Liver (tissue), 9 donors: ENCODE data around the gene WHRN. TPM values are rescaled to one million over a fixed set of nuclear protein-coding genes. Genes with fewer than 3 reads are reported as not detected.

Experiments used
- DNase-seq: peaks from one replicate; pipeline ENCODE4 v3.0.0-alpha.2; 2017; ENCODE audit warnings: low spot score
- H3K27ac ChIP-seq, 2 donors: one replicate each; pipeline ENCODE4 v1.7.0; 2013; ENCODE audit warnings: inconsistent platforms in 2 of 2, low read length in 2 of 2, control low read depth in 1 of 2, low read depth in 1 of 2, mild to moderate bottlenecking in 1 of 2
- H3K27me3 ChIP-seq, 4 donors: one replicate each; pipeline versions ENCODE4 v1.6.1 to v1.7.0; 2013; ENCODE audit warnings: low read length in 3 of 4, inconsistent platforms in 1 of 4, mild to moderate bottlenecking in 1 of 4, moderate library complexity in 1 of 4; ENCODE audit not compliant: control insufficient read depth in 4 of 4, insufficient read depth in 4 of 4
- H3K36me3 ChIP-seq, 4 donors: one replicate each; pipeline versions ENCODE4 v1.6.1 to v1.7.0; 2013; ENCODE audit warnings: low read length in 3 of 4, mild to moderate bottlenecking in 3 of 4, low read depth in 1 of 4, moderate library complexity in 1 of 4; ENCODE audit not compliant: control insufficient read depth in 4 of 4, insufficient read depth in 3 of 4
- H3K4me1 ChIP-seq, 4 donors: one replicate each; pipeline versions ENCODE4 v1.6.1 to v1.7.0; 2013; ENCODE audit warnings: low read length in 3 of 4, mild to moderate bottlenecking in 3 of 4, moderate library complexity in 1 of 4; ENCODE audit not compliant: control insufficient read depth in 4 of 4, insufficient read depth in 4 of 4
- H3K4me3 ChIP-seq, 3 donors: one replicate each; pipeline versions ENCODE4 v1.6.1 to v1.7.0; 2013; ENCODE audit warnings: low read length in 3 of 3, control low read depth in 1 of 3, low read depth in 1 of 3, mild to moderate bottlenecking in 1 of 3
- H3K9ac ChIP-seq, 2 donors: one replicate each; pipeline ENCODE4 v1.7.0; 2013; ENCODE audit warnings: low read length in 2 of 2, mild to moderate bottlenecking in 2 of 2, moderate library complexity in 2 of 2, control low read depth in 1 of 2, low read depth in 1 of 2
- H3K9me3 ChIP-seq, 4 donors: one replicate each; pipeline versions ENCODE4 v1.6.1 to v1.7.0; 2013; ENCODE audit warnings: low read length in 3 of 4; ENCODE audit not compliant: control insufficient read depth in 4 of 4
- CTCF ChIP-seq: fragments of 150-350 bp; IDR thresholded peaks from 2 replicates; pipeline ENCODE4 v1.5.1; 2017; ENCODE audit warnings: improper control_type of control experiment, low read depth, low read length; ENCODE audit not compliant: missing input control
- EGR1 ChIP-seq, 2 donors: IDR thresholded peaks; 2 replicates each; pipeline ENCODE4 v1.6.1; 2016 to 2018; ENCODE audit warnings: antibody characterized with exemption in 2 of 2, low read depth in 2 of 2
- FOXA1 ChIP-seq: IDR thresholded peaks from 2 replicates; pipeline ENCODE4 v1.6.1; 2016; ENCODE audit warnings: antibody characterized with exemption
- GABPA ChIP-seq, 2 donors: IDR thresholded peaks in 1 of 2; conservative IDR thresholded peaks in 1 of 2; 2 replicates each; pipeline ENCODE4 v1.6.1; 2016; ENCODE audit warnings: antibody characterized with exemption in 2 of 2, mild to moderate bottlenecking in 1 of 2, moderate library complexity in 1 of 2
- HNF4A ChIP-seq, 2 donors: conservative IDR thresholded peaks; 2 replicates each; pipeline ENCODE4 v1.6.1; 2016; ENCODE audit warnings: antibody characterized with exemption in 2 of 2, mild to moderate bottlenecking in 2 of 2
- NR2F2 ChIP-seq: IDR thresholded peaks from 2 replicates; pipeline ENCODE4 v1.6.1; 2016; ENCODE audit warnings: antibody characterized with exemption
- RAD21 ChIP-seq, 2 donors: IDR thresholded peaks; 2 replicates each; pipeline ENCODE4 v1.6.1; 2016; ENCODE audit warnings: antibody characterized with exemption in 2 of 2, mild to moderate bottlenecking in 2 of 2
- RXRA ChIP-seq, 2 donors: IDR thresholded peaks; 2 replicates each; pipeline ENCODE4 v1.6.1; 2017 to 2018; ENCODE audit warnings: antibody characterized with exemption in 2 of 2, mild to moderate bottlenecking in 1 of 2
- SP1 ChIP-seq: IDR thresholded peaks from 2 replicates; pipeline ENCODE4 v1.6.1; 2018; ENCODE audit warnings: antibody characterized with exemption, mild to moderate bottlenecking
- TAF1 ChIP-seq: conservative IDR thresholded peaks from 2 replicates; pipeline ENCODE4 v1.6.1; 2016; ENCODE audit warnings: antibody characterized with exemption, mild to moderate bottlenecking
- YY1 ChIP-seq: IDR thresholded peaks from 2 replicates; pipeline ENCODE4 v1.6.1; 2016; ENCODE audit warnings: antibody characterized with exemption, mild to moderate bottlenecking
- ZBTB33 ChIP-seq: IDR thresholded peaks from 2 replicates; pipeline ENCODE4 v1.6.1; 2016; ENCODE audit warnings: antibody characterized with exemption
- WGBS: extraction: QIAGEN DNeasy Blood & Tissue Kit; methylation state at CpG from one replicate; pipeline ENCODE4 v1.1.7; 2013; 5-methylcytosine and 5-hydroxymethylcytosine counted together
- polyA plus RNA-seq, 2 donors: library from polyadenylated mRNA; stranded (reverse) in 1 of 2; unstranded in 1 of 2; fragments of 200-250 nt in 1 of 2; fragments of >200 nt in 1 of 2; fragmentation: Nextera tagmentation in 1 of 2; extraction: Ambion mirVana in 1 of 2; gene quantifications; one replicate each; pipeline versions ENCODE4 v1.2.1 to v1.2.3, GENCODE V29; 2013 to 2015
- total RNA-seq, 2 donors: library from RNA; depleted of rRNA; stranded (reverse); fragments of >200 nt; gene quantifications; one replicate each; pipeline ENCODE4 v1.2.3, GENCODE V29; 2014
- donor health status: healthy.
- donor health status: healthy.
- donor health status: healthy.
- donor health status: healthy.
- donor health status: healthy.

The WHRN gene
- total and polyA plus RNA-seq, 4 donors = 0.42 to 1.9 (median 0.88) TPM

- peak overlapping the region; percentile 52 to 61 for H3K27ac ChIP-seq
- peaks cover 8 to 53% (median 42%) of the 10 kb centered on the region in 4 donors for H3K4me1 ChIP-seq
- H3K36me3 ChIP-seq = no peaks in the 10 kb centered on the region
- H3K9ac ChIP-seq = no peak overlapping the region
- DNase-seq = no peak
- no peaks in the 10 kb centered on the region for H3K9me3 ChIP-seq
- H3K27me3 ChIP-seq = no peaks in the 10 kb centered on the region
- TF ChIP-seq SP1 = no peak
- no peak for TF ChIP-seq FOXA1
- no peak for TF ChIP-seq NR2F2
- H3K4me3 ChIP-seq = no peak overlapping the region
- 40% methylated on average over 7 of the region's 7 CpGs for WGBS
These were observed 110.5 kb downstream of the WHRN start for GRCh38 chr9:114394523-114395333.

GRCh38 chr9:114392749-114393112 is 112.5 kb downstream of the WHRN start:
- no peak overlapping the region for H3K9ac ChIP-seq
- H3K4me1 ChIP-seq = peaks cover 7 to 68% (median 47%) of the 10 kb centered on the region in 4 donors
- TF ChIP-seq RXRA (IDR thresholded peaks at IDR 0.05) (peak; percentile 25 to 56), TAF1 (no peak), YY1 (peak; percentile 20), CTCF (no peak), FOXA1 (no peak), EGR1 (IDR thresholded peaks at IDR 0.05; ENCODE audit: low read depth in 2 of 2) (no peak), RAD21 (IDR thresholded peaks at IDR 0.05) (peak in 1 of 2 donors; percentile 7), NR2F2 (no peak), SP1 (peak; percentile 43), HNF4A (conservative IDR thresholded peaks at IDR 0.05) (peak in 1 of 2 donors; percentile 2)

GRCh38 chr9:114390952-114391351 is 114.3 kb downstream of the WHRN start:
- H3K36me3 ChIP-seq = no peaks in the 10 kb centered on the region
- no peaks in the 10 kb centered on the region for H3K9me3 ChIP-seq
- no peaks in the 10 kb centered on the region for H3K27me3 ChIP-seq
- no peak for DNase-seq
- H3K4me1 ChIP-seq = peaks cover 10 to 73% (median 53%) of the 10 kb centered on the region in 4 donors
- H3K27ac ChIP-seq = no peak overlapping the region
- TF ChIP-seq GABPA (IDR thresholded peaks at IDR 0.05 in 1 of 2, conservative IDR thresholded peaks at IDR 0.05 in 1 of 2) (no peak), NR2F2 (no peak), TAF1 (no peak), SP1 (no peak), ZBTB33 (no peak)
- H3K4me3 ChIP-seq = no peak overlapping the region
- WGBS = 92% methylated on average over 2 of the region's 2 CpGs
- no peak overlapping the region for H3K9ac ChIP-seq

More at GRCh38 chr9:114392749-114393112, 112.5 kb downstream of the WHRN start:
- Histone ChIP-seq H3K9me3 (no peaks in the 10 kb centered on the region), H3K4me3 (no peak overlapping the region), H3K27me3 (no peaks in the 10 kb centered on the region), H3K36me3 (no peaks in the 10 kb centered on the region), H3K27ac (peak overlapping the region; percentile 69 to 78)
- WGBS = 13% methylated on average over 3 of the region's 3 CpGs
- no peak for DNase-seq
